Muscle of back (tissue), 11 donors: ENCODE measurements around the gene KNCN. TPM values are rescaled to one million over a fixed set of nuclear protein-coding genes. Genes with fewer than 3 reads are reported as not detected.

ENCODE experiments used
- DNase-seq, 3 donors: peaks; one replicate each; pipeline versions ENCODE4 v3.0.0 to v3.0.0-alpha.2; 2013
- polyA plus RNA-seq, 10 donors: library from polyadenylated mRNA; unstranded; fragments of 120-200 nt; gene quantifications; one replicate each; pipeline ENCODE4 v1.2.1, GENCODE V29; 2013; ENCODE audit not compliant: insufficient read length in 10 of 10

KNCN gene
- polyA plus RNA-seq, 10 donors = not detected

DNA sequence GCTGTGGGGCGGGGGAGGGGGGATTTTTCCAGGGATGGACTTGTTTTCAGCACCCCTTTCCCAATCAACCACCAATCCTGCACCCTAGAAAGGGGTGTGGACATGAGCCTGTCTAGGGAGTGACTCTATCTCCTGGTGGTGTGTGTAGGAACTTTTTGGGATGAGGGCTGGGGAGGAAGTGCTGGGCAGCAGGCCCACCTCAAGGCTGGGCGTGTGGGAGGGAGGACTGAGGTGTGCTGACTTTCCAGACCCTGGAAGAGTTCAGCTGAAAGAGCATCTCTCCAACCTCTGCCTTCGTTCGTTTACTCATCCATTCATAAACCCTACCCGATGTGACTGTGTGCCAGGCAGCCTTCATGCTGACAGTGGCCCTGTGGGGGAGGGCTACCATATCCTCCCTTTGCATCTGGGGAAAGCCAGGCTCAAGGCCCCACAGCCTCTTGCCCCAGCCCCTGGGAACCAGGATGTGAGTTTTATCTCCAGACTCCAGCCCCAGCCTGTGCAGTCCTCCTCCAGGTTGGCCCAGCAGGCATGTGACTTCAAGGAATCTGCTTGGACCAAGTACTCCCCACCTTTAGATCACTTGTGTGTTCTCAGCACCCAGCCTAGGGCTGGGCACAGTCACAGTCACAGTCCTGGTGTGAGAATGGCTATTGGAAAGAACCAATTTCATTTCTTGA lies 6.7 kb downstream of the KNCN start:
- DNase-seq = no peak

DNA sequence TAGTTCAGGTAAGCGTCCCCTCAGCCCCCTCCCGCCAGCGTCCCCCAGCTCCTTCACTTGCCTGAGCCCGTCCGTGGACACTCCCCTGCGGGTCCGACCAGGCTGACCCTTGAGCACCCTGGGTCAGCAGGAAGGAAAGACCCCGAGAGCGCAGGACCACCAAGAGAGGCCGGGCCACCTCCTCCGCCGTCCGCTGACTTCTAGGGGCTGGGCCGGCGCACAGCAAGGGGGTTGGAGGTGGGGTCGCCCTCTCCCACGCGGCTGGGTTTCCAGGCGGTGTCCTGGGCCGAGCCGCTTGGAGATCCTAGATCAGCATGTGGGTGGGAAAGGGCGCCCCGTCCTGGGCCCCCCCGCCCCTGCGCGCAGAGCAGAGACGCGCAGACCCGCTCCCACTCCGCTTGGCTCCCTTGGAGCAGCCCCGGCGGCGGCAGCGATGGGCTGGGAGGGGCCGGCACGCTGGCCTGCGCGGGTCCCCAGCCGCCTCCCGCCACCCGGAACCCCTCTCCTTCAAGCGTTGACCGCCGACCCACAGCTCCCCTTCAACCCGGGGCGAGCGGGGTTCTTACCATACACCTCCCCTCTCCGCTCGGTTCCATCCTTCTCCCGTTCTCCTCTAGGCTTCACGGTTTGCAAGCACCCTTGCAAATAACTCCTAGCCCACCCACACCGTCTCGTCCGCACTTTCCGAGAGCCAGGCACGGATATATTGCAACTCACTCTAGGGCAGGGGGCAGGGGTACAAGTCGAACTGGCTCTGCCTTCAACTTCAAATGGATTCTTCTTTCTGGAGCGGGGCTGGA lies 7.5 kb downstream of the KNCN start:
- DNase-seq = peak in 1 of 3 donors; percentile 32

DNA sequence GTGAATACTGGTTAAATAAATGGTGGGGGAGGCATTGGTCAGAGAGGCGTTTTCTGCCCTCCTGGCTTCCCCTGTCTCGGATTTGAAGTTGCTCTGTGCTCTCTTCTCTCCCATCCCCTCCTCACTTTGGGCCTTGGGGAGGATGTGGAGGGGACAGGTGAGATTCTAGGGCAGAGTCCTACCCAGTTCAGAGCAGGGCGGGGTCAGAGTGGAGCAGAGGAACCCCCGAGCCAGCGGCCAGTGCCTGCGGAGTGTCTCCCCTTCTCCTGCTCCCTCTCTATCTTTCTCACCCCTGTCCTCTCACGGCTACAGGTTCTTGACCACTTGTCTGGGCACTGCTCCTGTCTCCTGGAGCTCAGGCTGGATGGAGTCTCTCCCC lies 8.1 kb downstream of the KNCN start:
- DNase-seq = no peak

DNA sequence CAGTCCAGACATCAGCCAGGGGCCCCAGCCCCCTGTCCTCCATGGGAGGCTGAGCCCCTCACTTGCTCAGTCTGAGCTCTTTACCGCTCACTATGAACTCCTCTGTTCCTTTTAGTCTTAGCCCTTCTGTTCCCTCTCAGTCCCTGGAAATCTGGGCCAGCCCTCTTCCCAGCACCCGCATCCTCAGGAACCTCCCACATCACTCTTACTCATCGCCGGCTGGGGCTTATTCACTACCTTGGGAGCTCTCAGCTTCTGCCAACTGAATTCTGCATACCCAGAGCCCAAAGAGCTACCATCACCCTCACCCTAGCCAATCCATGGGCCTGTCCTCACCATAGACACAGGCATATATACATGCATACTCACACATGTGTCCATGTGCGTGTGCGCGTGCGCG lies 11.5 kb downstream of the KNCN start:
- no peak for DNase-seq

DNA sequence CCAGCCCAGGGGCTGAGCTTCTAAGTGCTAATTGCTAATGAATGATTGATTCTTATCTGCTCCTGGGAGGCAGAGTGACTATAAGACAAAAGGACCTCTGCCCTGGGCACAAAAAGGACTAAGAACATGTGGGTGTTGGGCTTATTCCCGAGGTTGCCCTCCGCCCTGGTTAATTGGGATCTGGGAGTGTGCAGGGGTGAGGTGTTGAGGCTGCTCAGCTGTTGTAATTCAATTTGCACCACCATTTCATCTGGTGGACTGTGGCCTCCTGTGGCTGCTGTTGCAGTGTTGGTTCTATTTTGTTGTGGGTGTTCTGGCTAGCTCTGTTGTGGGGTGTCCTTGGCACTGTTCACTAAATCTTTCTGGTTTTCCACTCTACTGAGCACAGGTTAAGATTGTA lies 13.3 kb downstream of the KNCN start:
- no peak for DNase-seq

DNA sequence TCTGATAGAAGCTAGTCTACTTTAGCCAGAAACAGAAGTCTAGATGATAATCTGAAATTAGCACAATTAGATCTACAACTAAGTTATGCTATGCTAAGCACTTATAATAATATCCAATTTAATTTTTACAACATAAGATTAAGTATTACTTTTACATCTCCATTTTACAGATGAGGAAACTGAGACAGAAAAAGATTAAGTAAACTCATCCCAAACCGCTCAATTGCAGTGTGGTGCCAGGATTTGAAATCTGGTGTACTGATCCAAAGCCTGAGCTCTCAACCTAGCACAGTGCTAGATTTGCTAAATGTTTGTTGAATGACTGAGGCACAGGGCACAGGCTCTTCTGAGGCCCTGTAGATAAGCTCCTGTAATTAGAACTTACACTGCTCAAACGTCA lies 13.8 kb downstream of the KNCN start:
- DNase-seq = no peak

DNA sequence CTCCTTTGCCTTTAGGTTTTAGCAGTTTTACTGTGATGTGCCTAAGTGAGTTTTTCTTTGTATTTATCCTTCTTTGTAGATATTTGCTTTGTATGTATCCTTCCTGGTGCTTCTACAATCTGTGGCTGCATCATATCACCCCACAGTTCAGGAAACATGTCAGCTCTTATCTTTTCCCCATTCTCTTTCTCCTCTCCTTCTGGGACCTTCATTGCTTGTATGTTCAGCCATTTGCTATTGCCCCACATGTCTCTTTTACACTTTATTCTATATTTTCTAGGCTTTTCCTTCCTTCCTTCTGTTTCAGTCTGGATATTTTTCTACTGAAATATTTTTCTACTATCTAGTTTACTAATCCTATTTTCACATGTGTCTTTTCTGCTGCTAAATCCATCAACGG lies 14.9 kb downstream of the KNCN start:
- DNase-seq = no peak

DNA sequence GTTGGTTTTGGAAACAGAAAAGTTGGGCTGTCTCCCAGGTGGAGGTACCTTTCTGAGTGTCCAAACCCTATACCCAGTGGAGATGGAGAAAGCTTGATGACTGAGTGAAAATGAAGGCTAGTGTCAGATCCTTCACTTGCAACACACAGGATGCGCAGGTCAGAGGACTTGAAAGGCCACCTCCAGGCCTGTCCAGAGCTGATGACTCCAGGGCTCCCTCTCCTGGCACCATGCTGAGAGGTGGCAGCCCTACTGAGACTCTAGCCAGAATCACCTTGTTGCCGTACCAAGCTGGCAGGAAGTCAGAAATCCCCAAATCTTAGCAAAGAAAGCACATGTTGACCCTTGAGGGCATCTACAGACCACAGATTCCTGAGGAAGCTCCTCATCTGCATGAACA lies 16.4 kb downstream of the KNCN start:
- DNase-seq = no peak

DNA sequence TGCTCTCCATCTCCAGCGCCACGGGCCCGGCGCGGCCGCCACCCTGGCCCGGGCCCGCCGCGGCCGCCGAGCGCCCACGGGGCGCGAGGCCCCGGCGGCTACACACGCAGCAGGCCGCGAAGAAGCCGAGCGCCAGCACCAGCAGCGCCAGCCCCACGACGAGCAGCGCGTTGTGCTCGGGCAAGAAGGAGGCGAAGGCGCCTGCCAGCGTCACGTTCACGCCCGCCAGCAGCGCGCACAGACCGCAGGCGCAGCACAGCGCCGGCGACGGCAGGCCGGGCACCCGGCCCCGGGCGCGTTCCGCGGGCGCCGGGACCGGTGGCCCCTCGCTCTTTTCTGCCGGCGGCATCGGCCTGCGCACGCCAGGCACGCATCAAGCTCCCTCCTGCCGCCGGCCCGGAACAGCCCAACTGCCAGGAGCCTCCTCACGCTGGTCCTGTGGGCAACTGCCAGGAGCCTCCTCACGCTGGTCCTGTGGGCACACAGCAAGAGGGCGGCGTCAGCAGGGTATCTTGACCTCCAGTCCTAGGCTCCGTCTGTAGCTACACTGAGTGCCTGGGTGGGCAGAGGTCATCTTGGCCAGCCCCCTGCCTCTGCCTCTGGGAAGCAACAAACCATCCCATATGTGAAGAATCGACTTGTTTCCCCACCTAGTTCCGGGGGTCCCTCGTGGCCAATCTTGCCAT lies 18.1 kb downstream of the KNCN start:
- peak in 2 of 3 donors; percentile 36 to 75 for DNase-seq

DNA sequence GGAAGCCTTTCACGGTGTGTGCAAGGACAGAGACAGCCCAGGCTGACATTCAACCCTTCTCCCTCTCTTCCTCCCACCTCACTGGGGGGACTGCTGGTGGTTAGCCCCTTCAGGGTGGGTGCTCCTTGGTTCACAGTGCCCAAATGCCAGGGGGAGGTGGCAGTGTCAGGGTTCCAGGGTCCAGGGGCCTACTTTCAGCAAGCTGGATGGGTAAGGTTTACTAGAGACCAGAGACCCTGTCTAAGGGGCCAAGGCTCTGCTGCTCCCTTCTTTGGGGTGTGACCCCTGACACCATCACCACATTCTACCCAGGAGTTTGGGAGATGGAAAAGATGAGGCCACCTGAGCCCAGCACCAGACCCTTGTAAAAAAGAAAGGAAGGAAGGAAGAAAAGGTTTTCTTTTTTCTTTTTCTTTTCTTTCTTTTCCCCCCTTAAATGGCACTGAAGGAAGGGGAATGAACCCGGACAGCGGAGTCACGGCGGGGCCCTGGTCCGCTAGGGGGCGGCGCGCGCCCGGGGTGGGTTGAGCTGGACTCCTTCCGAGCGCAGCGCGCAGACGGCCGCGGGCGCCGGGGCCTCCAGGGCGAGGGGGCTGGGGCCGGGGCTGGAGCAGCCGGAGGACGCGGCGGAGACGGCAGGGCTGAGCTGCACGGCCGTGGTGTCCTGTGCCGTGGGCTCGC lies 18.8 kb downstream of the KNCN start:
- DNase-seq = peak in 2 of 3 donors; percentile 74 to 83

DNA sequence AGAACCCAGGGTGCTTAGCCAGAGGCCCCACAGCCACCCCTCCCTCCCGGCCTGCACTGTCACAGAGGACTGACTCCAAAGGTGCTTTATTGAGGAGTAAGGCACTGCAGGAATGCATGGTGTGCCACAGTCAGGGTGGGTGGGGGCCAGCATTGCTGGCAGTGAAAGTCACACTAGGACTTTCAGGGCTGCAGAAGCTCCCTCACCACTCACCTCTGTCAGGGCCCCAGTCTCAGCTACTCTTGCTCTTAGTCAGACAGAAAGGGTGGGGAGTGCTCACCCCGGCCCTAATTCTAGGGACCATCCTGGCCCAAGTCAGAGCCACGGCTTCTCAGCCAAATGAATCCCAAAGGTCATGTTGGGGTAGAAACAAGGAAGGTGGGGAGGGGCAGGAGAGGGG lies 19.4 kb downstream of the KNCN start:
- DNase-seq = no peak

DNA sequence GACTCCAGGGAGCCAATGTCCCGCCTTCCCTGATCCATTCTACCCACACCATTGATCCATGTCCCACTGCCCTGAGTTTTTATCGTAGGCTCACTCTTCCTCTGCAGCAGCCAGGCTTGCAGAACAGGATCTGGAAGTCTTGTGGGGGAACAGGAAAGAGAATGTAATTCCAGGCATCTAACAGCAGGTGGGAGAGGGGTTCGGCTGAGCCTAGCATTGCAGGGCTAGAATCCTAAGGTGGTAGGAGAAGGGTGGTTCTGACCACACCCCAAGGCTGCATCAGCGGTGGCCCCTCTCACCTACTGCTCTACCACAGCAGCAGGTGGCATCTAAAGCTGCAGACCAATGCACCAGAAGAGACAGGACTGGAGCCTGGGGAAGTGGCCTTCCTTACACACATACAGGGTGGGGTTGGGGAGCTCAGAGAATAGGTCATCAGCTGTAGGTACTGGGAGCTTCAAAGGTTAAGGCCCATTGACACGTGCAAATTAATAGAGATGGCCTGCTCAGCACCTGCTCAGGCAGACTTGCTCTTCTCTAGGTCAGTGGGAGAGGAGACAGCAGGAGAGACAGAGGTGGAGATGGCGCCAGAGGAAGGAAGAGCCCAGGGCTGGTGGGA lies 20.5 kb downstream of the KNCN start:
- DNase-seq = no peak

DNA sequence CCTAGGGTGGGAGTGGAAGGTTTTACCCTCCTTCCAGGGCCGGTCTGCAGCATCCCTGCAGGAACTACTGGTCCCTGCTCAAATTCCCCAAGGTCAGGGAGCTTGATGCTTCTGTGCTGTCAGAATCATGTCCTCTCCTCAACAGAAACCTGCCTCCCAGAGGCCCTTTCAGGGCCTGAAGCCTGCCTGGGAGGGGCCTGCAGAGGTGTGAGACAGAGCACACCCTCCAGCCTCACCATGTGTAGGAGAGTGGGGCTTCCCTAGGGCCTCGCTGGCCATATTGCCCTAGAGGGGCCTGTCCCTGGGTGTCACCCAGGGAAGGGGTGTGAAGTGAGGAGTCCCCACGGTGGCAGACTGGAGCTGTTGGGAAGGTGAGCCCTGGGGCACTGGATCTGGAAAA lies 21.1 kb downstream of the KNCN start:
- no peak for DNase-seq

DNA sequence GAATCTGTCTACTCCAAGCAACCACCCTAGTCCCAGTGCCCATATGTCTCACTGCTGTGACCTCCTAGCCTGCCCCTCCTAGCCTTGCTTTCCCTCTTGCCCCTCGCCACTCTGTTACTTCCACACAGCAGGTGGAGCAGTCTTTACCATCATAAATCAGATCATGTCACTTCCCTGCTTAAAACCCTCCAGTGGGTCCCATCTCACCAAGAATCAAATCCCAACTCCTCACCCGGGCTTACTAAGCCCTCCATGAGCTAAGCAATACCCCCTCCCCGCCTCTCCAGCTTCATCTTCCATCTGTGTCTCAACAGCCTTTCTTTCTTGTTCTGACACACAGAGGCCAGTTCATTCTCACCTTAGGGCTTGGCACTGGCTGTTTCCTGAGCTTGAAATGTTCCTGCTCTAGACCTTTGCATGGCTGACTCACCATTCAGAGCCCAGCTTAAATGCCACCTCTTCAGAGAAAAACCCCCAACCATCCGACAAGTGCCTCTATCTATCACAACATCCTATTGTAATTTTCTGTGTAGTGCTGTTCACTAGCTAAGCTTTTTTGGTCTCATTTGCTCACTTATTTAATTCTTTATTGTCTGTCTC lies 22.3 kb downstream of the KNCN start:
- no peak for DNase-seq

DNA sequence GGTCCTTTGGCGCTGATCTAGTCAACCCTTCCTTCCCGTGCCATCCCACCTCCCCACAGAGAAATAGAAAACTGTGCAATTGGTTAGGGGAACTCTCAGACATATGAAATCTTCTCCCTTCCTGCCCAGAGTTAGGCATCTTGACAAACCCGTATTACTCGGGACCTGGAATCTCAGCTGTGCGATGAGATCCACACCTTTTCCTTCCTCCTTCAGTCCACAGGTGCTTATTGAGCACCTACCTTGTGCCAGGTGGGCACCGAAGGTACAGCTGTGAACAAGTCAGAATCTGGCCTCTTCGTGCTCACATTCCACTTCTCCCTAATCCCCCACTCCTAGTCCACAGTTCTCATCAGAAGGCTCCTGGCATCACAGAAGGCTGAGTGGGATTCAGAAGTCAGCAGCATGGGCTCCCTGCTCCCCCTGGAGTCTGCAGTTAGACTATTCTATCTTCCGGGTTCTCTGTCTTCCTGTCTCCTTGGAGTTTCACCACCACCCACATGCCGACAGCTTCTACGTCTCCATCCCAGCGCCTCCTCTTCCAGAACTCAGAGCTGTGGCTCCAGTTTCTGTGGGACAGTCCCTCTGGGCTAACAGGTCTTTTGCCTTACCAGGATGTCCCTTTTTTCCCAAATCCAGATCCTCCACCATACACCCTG lies 23.0 kb downstream of the KNCN start:
- DNase-seq = no peak

DNA sequence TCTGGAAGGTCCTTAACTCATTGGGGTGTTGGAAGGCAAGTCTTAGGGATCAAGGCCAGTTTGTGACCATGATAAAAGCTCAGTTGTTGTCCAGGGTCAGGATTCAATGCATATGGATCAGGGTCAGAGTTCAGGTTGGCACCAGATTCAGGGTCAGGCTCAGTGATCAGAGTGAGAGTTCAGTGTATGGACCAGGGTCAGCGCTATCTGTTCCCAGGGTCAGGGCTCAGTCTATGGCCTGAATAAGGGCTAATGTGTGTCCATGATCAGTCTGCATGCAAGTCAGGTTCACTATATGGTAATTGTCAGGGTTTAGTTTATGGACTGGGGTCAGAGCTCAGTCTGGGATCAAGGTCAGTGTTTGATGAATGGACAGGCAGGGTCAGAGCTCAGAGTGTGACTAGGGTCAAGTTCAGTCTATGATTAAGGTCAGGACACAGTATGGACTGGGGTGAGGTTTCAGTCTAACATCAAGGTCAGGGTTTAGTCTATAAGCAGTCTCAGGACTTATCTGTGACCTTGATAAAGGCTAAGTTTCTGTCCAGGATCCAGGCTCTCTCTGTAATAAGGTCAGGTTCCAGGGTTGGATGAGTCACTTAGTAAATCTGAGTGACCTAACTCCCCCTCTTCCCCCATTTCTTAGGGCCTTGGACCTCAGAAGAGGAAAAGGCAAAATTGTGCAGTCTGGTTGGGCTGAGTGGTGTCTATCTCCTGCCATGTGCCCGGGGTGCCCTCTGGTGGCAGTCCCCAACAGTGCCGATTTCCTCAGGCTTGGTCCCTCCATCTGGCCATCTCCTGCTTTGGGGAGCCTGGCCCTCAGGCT lies 23.8 kb downstream of the KNCN start:
- peak in 2 of 3 donors; percentile 77 to 87 for DNase-seq

DNA sequence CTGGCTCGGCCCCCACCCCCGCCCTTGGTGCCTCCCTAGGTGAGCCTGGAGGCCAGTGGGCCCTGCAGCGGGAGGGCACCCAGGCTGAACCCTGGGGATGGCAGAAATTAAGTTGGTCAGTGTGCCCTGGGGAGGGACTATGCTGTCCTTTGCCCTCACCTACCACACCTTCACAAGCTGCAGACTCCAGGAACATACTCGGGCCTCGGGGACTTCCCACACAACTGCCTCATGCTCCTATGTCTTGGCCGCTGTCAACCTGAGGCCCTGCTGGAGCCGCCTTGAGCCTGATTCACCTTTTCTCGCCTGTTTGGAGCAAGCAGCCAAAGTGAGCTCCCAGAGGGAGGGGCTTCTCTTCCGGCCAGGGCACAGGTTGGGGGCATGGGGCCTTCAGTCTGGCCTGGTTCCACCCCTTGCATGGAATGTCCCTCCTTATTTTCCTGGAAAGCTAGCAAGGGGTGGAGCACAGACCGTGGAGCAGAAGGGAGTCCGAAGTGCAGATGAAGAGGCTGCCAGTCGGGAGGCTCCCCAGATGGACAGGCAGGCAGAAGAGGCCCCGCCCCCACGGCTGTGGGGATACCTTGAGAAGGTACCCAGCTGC lies 24.7 kb downstream of the KNCN start:
- DNase-seq = no peak

DNA sequence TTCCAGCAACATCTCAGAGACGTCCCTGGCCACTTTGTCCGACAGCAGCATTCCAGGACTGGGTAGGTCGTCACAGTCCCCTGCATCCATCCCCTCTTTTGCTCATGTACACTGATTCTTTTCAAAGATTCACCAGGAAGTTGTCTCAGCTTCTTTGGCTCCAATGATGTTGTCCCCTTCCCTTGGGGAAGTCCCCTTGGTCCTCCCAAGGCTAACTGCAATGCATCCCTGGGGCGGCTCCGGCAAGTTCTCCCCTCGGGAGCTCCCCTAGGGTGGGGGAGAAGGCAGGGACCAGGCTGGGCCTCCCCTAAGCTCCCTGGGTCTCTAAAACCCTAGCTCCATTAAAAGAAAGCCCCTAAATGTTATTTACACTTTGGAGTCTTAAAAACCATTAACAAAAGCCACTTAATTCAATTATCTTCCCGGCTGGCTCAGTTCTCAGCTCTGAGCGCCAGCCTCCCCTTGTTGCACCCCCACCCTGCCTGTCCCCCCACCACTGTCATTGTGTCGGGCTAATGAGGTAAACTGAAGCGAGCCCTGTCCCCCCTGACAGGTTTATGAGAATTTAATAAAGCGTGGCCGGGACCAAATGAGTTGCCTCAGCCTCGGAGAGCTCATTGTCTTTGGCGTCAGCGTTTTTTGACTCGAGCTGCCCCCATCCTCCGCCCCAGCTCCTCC lies 25.3 kb downstream of the KNCN start:
- DNase-seq = no peak
